ENCODE measurements around the gene CEP295NL.
"Not testable (repeated sequence)": the region's sequence is repeated elsewhere in the genome, so short reads cannot be mapped to it uniquely, and the experiment has no call there.

The CEP295NL gene

GRCh38 chr17:78901806-78902205 is 1.2 kb downstream of the CEP295NL start:
- no peak for DNase-seq

GRCh38 chr17:78900816-78901215 is 2.2 kb downstream of the CEP295NL start:
- DNase-seq, result no peak

- DNase-seq, result no peak
These were observed 3.4 kb downstream of the CEP295NL start for GRCh38 chr17:78899361-78900260.

- no peak for DNase-seq
These were observed 4.1 kb downstream of the CEP295NL start for GRCh38 chr17:78898947-78899346.

- DNase-seq, result no peak
These were observed 4.7 kb downstream of the CEP295NL start for GRCh38 chr17:78898075-78898836.

GRCh38 chr17:78897664-78898047 is 5.3 kb downstream of the CEP295NL start:
- no peak for DNase-seq

GRCh38 chr17:78896834-78897663 is 6.0 kb downstream of the CEP295NL start:
- no peak for DNase-seq

GRCh38 chr17:78896091-78896833 is 6.7 kb downstream of the CEP295NL start:
- no peak for DNase-seq

- no peak for DNase-seq
These were observed 7.7 kb downstream of the CEP295NL start for GRCh38 chr17:78895322-78895721.

- no peak for DNase-seq
These were observed 9.3 kb downstream of the CEP295NL start for GRCh38 chr17:78893684-78894083.

GRCh38 chr17:78892936-78893379 is 10.0 kb downstream of the CEP295NL start:
- no peak for DNase-seq

GRCh38 chr17:78892520-78892919 is 10.5 kb downstream of the CEP295NL start:
- no peak for DNase-seq

GRCh38 chr17:78892062-78892456 is 10.9 kb downstream of the CEP295NL start:
- DNase-seq, result no peak

- DNase-seq, result no peak
These were observed 11.5 kb downstream of the CEP295NL start for GRCh38 chr17:78891406-78892061.

- no peak for DNase-seq
These were observed 12.5 kb downstream of the CEP295NL start for GRCh38 chr17:78890498-78890897.

- DNase-seq, result not testable (repeated sequence)
These were observed 12.9 kb downstream of the CEP295NL start for GRCh38 chr17:78890096-78890495.

GRCh38 chr17:78889531-78889930 is 13.5 kb downstream of the CEP295NL start:
- DNase-seq, result no peak

GRCh38 chr17:78888941-78889518 is 14.0 kb downstream of the CEP295NL start:
- DNase-seq, result no peak

GRCh38 chr17:78886954-78887353 is 16.0 kb downstream of the CEP295NL start:
- DNase-seq, result no peak

- no peak for DNase-seq
These were observed 17.0 kb downstream of the CEP295NL start for GRCh38 chr17:78885956-78886355.

Data from NCI-H1930 (cell line).